Eye (tissue), 1 donor: Measurements from ENCODE around the gene ANK3.
A peak's percentile ranks its signal among the peaks of the same experiment; 100 is the strongest.

Experiments
- DNase-seq: peaks from one replicate; pipeline ENCODE4 v3.0.0-alpha.2; 2015

The ANK3 gene

DNA sequence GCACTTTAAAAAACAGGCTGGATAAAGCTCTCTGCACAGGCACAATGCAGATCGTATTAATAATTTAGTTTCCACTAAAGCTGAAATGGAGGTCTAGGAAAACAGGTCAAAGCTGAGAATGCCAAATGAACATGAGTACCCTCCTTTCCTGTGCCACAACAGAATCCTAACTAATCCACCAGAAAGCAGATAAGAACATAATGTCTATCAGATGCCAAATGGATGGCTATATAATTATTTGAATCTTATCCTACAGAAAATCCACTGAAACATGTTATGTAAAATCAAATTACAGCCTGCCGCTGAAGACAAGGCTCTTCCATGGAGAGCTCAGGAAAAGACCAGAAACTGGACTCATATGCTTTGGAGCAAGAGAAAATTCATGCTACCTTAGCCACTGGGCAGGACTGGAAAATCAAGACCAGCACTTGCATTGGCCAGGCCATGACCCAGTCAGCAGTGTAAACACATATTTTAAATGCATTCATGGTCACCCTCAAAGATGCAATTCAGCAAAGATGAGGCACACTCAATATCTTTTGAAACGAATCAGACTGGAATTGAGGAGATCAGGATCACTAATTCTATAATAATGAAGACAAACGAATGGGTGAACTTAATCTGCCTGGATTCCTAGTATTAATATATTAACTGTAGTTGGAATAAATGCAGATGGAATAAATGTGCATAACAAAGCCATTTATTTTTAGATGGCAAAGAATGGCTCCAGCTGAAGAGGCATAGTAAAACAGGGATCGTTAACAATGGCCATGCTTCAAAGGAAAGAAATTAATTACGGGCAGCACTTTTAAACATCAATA is 13.2 kb downstream of the ANK3 start:
- peak; percentile 54 for DNase-seq

DNA sequence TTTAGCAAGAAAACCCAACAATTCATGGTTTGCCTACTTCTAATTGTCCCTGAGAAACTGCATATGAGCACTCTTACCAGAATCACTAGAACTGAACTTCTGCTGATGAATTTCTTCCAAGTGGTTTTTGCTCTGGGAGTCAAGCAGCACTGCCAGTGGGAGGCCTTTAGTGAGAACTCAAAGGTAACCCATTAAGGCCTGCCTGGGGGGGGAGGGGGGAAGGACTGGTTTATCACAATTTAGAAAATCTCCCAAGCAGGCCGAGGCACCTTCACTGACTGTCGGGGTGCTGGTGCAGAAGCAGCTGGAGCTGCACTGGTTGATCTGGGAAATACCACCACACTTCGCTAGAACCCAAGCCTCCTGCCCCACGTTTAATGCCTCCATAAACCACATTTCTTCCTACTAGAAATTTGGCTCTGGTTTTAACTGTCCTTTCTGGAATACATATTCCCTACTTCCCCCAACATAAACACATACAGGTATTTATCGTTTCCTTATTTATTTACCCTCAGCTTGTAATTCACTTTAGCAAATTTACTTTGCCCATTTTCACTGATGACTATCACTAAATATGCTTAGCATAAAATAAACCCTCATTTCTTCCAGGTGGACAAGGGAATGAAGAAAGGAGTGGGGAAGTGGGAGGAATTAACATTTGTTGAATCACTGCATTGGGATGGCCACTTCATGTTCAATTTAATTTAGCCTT is 14.2 kb downstream of the ANK3 start:
- DNase-seq = no peak

DNA sequence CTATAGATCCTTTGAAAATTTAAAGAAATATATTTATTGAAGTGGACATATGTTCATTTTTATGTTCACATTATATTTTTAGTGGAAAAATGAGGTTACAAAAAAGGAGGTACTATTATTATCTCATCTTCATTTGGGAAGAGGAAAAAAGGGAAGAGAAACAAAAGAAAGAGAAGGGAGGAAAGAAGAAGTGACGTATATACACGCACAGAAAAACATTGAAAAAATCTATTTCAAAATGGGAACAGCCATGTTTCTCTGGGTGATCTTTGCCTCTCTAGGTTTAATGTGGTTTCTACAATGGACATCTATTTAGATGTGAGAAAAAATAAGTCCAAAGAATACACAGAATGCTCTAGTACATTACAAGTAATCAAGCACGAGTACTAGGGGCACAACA is 14.8 kb downstream of the ANK3 start:
- DNase-seq = no peak

DNA sequence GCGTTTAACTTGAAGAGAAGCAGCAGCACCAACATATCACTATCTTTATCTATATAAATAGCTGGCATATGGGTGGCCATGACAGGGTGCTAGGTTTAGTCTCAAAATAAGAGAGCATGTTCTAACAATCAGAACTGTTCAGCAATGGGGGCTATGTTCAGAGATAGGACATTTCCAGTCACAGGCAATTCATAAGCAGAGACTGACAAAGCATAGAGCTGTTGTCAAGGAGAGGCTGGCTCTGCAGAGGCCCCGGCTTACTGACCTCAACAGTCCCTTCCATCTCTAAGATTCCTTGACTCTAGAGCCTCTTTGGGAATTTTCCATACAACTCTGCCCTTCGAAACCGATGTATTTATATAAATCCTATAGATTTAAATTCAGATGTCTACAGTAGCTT is 17.2 kb downstream of the ANK3 start:
- no peak for DNase-seq

DNA sequence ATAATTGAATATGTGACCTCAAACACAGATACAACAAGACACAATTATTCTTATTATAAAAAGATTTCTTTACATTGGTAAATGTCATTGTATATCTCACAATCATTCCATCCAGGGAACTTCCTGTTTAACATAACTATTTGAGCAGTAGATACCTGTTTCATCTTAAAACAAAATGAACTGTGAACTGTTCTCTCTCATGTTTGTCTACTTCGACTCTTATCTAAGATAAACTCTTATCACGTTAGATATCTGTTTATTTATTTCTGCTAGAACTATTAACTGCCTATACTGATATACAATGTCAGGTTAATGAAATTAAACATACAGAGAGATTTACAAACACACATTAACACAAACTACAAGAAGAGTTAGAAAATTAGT is 20.1 kb downstream of the ANK3 start:
- no peak for DNase-seq

DNA sequence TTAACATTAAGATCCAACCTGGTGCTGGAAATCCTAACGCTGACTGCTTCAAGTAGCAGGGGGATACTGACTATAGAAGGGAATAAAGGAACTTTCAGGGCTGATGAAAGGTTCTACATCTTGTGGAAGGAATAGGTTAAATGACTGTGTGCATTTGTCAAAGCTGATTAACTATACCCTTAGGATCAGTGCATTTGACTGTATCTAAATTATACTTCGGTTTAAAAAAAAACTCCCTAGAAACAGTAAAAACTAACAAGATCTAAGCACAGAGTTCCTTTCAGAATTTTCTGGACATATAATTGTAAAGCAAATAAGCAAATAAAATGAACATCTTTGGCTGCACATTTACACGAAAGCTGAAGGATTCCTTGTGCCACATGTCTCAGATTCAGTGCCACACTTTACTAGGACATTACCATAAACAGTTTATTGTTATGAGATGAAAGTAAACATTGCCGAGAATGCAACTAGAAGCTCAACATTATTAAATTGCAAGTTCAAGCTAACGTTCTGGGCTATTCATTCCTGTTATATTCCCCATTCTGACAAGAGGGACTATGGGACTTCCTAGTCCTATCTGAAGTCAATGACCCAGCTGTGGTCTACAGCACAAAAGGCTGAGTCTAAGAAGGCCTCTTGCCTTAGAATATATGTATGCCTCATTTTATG is 20.7 kb downstream of the ANK3 start:
- peak; percentile 51 for DNase-seq

DNA sequence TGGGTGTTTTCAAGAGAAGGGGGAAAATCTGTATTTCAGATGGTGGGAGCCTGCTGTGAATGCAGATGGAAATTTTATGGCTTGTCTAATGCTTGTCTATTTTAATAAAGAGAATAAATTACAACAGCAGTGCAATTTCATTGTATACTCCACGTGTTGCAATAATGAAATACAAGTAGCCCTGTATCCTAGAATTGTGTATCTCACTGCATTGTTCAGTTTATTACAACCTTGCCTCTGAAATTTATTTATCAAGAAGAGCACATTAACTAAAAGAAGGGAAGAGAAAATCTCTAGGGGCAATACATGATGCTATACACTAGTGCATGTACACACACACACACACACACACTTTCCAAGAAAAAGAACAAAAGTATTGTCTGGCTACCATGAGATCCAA is 21.8 kb downstream of the ANK3 start:
- peak; percentile 31 for DNase-seq

DNA sequence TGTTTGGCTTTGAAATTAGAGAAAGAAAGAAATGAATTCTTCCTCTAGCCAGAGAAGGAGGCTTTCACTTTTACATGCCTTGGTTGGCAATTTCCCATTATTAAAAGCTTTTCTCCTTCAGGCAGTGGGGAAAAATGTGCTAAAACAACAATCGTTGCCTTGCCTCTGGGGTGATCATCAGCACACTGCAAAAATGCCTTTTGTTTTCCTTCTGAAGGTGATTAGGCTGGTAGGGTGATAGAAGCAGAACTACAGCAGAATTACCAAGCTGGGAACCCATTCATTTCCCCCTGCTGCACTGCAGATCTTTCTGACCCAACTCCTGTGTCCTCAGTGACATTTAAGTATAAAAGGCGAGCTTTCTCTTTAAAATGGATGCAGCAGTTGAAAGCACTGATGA is 22.2 kb downstream of the ANK3 start:
- peak; percentile 33 for DNase-seq

DNA sequence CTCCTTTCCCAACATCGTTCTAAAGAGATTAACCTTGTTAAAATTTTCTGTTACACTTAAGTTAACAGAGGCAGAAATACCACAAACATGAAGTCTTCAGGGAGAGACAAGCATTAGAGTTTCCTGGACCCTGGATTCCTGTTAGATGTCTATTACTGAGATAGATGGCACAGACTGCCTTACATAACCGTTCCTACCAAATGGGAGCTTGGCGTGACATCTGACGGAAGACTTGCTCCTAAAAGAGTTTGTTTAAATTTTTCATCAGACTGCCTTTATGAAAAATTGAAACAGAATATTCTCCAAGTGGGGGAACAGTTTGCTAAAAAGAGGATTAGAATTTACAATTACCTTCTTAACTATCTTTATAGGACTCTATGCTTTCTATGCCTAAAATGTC is 22.7 kb downstream of the ANK3 start:
- peak; percentile 47 for DNase-seq

DNA sequence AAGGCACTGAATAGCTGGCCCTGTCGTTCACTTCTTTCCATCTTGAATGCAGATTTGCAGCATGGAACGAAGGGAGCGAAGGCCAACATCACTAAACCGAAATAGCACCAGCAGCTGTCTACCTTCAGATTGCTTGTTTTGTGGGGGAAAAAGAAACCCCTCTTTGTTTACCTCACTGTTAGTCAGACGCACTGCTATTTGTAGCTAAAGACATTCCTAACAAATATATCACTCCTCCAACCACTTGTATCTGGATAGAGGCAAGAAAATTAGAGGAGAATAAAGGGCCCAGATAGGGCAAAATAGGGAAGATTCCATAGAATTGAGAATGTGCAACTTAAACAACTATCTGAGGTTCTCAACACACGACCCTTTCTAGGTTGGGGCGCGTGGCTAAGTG is 26.5 kb downstream of the ANK3 start:
- DNase-seq = no peak

DNA sequence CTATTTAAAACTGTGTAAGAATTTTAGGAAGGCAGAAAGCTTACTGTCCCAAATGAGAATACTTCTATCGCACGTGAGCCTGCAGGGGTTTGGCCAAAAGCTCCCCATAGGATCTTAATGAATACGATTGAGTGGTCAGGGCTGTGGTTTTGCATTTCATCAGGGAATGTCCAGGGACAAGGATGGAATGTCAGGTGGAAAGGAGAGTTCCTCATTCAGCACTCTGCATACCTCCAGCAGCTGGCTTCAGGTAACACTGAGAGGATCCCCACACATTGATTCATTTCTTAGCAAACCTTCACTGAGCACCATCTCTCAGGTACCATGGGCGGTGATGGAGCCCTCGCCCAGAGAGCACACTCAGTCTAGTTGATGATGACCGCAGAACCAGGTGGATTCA is 27.2 kb downstream of the ANK3 start:
- no peak for DNase-seq

DNA sequence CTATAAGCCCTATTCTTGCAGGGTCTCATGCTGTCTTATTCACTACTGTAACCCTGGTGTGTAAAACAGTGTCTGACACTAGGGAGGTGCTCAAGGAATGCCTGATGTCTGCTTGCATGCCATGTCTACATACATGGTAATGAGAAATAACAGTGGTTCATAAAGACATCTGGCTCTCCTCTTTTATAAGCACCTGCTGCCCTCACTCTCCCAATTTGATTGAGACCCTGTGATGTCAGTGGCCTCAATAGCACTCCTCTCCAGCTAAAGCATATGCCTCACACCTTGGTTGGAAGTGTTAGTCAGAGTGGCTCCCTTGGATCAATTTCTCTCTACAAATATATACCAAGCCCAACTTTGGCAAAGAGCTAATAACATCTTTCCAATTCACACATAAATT is 30.6 kb downstream of the ANK3 start:
- no peak for DNase-seq

DNA sequence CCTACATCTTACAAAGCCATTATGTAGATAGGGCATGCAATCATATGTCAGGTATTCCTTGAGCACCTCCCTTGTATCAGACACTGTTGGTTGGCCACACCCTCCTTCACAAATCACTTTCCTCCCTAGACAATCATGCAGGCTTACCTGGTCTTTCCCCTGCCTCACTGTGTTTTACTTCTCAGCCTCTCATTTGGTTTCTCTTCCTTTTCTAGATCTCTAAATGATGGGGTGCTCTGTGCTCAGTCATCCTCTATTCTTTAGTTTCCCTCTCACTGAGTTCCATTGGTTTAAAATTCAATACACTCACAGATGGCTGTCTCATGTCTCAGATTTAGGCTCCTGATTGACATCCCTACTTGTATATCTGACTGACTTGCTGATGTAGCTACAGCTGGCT is 31.4 kb downstream of the ANK3 start:
- no peak for DNase-seq

DNA sequence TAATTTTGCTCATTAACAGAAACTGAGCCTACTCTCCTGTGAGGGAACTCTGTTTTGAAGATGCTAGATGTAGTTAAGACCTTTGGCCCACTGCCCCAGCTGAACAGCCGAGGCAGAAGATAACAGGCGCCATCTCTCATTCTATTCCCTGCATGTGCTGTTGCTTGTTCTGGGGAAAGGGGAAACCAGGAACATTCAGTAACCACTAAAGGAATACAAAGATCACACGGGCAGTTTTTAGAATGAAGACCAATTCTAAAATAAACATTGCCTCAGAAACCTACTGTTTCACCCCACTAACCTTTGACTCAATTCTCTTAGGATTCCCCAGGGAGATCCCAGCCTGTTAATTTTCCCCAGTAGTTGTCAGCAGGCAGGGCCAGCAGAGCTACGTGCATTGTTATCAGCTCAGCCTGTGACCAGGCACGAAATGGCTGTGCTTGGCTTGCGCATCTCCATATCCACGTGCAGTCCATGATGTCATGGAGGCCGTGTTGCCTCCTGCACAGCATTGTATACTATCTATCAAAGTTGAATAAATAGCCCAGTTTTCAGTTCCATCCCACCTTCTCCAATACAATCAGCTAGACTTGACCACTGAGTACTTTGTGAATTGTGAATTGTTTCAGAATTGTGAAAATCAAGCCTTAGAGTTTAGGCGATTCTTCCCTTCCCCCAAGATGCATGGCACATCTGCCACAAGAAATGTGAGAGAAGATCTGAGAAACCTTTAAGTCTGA is 36.0 kb downstream of the ANK3 start:
- DNase-seq = peak; percentile 48

DNA sequence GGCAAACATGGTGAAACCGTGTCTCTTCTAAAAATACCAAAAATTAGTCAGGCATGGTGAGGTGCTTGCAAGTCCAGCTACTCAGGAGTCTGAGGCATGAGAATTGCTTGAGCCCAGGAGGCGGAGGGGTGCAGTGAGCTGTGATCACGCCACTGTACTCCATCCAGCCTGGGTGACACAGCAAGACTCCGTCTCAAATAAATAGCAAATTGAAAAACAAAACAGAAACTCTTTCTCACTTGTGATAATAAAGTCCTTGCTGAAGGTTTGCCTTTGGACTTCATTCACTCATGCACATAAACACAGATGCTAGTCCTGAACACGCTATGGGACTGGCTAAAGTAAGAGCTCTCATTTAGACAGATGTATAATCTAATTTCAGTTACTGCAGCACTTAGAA is 37.6 kb downstream of the ANK3 start:
- no peak for DNase-seq

DNA sequence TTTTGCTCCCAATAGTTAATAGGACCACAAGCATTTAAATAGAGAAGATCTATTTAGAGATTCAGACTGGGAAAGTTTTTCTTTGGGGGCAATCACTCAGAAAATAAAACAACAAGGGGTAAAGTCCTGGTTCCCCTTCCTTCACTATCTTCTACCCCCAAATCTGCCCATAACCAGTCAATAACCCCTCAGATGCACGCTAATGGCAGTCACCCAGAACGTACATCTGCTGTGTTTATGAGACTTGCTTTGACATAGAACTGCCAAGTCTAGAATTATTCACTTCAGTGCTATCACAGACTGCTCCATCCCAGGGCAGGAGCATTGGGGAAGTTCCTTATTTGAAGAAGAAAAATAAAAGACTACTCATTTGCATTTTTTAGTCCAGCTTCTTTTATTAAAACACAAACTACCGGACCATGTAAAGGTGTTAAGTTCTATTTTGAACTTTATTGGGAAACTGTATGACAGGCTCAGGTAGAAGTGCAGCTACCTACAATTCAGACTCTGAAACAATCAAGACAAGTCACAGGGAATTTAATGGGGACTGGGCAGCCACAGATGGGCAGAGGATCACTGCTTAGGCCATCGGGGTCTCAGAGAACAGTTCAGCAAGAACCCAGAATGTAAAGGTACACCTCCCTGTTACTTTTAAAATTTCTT is 38.4 kb downstream of the ANK3 start:
- DNase-seq = no peak

DNA sequence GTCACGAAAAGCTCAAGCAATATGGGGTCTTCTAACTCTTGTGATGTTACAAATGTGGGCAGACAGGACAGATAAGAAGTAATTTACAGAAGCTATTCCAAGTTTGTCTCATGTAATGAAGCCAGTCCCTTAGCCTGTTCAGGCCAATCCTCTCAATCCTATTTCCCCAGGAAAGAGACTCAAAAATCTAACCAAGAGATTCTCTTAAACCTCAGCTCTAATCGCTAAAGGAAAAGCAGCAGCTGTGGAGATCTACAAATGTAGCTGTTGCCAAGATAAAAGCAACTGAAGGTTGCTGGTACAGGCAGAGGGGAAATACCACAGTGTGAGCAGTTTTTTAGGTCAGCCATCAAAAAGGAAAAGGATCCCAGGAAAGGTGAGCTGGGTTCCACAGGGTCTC is 39.3 kb downstream of the ANK3 start:
- DNase-seq = no peak

DNA sequence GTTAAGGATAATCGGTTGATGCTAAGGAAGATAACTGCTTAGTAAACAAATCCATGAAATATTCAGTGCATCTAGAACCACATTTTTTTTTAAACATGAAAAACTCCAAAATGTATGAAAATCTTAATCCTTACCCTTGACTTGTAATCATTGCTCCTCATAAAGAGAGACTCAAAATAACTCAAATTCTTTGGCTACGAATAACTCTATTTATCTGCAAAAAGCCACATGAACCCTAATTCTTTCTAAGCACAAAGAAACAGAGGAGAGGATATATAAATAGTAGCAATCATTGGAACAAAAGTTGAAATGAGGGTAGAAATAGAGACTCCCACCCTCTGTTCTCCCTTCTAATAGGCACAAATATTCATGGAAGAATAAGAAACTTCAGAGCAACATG is 40.2 kb downstream of the ANK3 start:
- DNase-seq = no peak

DNA sequence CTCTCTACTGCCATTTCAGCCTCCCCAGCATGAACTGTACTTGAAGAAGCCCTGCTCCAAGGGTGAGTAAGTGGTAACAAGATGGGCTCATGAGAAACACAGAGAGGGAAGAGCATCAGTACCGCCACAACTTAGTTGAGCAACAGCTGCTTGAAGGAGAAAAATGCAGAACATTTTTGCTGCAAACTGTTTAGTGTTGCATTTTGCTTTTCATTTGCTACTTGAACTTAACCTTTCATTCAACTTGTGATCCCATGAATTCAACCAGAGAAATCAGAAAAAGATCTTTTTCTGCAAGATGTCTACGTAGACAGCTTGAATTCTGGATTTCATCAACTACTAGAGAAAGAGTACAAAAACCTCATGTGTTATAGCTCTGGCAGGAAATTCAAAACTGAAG is 40.7 kb downstream of the ANK3 start:
- no peak for DNase-seq

DNA sequence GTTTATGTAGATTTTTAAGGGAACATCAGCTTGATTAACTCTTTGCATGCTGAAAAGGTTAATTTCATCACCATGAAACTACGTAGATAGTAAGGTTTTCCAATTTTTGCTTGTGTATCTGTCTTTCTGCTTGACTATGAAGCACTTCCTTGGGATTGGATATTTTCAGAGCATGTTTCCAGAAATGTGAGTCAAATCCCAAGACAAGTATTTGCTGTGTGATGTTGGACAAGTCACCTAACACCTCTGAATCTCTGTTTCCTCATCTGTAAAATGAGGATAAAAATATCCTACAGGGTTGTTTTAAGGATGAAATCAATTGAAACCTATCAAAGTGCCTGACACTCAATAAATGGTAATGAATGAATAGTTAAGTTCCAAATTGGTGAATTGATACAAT is 42.4 kb downstream of the ANK3 start:
- no peak for DNase-seq

DNA sequence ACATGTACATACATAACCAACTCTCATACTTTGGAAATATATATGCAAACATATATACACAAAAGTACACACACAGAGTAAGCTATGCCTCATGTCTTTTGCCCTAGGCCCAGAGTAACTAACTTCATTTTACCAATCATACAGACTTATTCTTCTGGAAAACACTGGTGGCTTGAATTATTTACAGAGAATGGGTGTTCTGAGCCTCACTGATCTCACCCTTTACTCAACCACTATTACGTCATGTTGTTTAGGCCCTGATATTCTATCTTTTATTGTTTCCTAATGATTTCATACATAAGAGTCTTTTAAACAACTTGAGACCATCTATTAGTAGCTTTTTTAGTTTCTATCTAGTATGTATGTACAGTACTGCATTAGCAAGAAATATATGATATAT is 43.0 kb downstream of the ANK3 start:
- no peak for DNase-seq

DNA sequence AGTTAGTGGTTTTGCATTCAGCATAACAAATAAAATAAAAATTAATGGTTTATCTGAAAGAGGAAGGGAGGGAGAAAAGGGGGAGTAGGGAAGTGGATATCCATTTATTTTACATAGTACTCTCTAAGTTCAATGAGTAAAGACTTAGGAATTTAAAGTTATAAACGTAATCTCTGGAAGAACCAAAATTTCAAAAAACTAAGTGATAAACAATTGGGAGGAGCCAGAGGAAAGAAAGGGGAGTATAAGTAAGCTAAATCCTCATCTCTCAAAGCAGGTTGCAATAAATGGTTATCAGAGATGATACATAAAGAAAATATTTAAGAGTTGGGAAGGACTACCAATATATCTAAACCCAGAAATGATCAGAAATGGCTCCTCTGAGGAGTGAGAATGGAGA is 46.4 kb downstream of the ANK3 start:
- DNase-seq = no peak

DNA sequence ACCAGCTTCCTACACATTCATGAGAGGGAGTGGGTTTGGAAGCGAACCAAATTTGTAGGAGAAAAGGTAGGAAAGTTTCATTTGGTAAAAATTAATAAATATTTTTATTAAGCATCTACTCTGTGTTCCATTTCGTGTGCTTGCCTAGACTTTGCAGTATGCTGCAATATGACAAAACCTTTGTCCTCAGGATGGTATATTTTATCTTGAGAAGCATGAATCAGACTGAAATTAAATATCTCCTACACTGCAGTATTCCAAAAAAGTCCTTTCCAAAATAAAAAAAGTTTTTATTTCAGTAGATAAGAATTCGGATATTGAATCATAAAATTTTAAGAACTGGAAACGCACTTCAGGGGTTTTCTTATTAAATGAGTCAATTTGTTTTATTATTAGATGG is 47.7 kb downstream of the ANK3 start:
- DNase-seq = no peak
